ENCODE measurements around the gene KRT71.

DNA sequence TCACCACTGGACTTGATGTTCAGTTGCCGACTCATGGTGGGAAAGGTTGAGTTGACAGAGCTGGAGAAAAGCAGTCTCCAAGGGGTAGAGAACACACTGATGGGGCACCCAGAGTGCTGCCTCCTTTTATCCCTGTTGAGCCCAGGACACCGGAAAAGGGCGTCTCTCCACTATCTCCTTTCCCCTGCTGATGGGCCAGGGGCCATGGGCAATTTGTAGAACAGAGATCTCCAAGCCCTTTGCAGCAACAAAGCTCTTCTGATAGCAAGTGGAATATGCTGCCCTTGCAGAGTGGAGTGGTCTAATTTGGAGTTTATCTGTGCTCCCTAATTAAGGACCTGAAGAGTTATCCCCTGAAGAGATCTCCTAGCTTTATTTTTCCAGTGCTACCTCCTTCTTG is 20.8 kb upstream of the KRT71 start, which contains the start of gene KRT74:
- TF ChIP-seq, protein P1, sequence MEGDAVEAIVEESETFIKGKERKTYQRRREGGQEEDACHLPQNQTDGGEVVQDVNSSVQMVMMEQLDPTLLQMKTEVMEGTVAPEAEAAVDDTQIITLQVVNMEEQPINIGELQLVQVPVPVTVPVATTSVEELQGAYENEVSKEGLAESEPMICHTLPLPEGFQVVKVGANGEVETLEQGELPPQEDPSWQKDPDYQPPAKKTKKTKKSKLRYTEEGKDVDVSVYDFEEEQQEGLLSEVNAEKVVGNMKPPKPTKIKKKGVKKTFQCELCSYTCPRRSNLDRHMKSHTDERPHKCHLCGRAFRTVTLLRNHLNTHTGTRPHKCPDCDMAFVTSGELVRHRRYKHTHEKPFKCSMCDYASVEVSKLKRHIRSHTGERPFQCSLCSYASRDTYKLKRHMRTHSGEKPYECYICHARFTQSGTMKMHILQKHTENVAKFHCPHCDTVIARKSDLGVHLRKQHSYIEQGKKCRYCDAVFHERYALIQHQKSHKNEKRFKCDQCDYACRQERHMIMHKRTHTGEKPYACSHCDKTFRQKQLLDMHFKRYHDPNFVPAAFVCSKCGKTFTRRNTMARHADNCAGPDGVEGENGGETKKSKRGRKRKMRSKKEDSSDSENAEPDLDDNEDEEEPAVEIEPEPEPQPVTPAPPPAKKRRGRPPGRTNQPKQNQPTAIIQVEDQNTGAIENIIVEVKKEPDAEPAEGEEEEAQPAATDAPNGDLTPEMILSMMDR (IDR thresholded peaks at IDR 0.05): no peak
- TF ChIP-seq POLR2AphosphoS5 (IDR thresholded peaks at IDR 0.05; ENCODE audit: low read depth, low read length): no peak

Data from Panc1 (cell line).